DMS153 treated with DMSO at 0.1 percent for 48 hours (cell line): ENCODE data around the gene MDM1.

Source experiments
- DNase-seq: peaks from one replicate; lab custom pipeline; 2025; ENCODE audit not compliant: unreplicated experiment; lab: John Stamatoyannopoulos, UW

MDM1 gene

DNA sequence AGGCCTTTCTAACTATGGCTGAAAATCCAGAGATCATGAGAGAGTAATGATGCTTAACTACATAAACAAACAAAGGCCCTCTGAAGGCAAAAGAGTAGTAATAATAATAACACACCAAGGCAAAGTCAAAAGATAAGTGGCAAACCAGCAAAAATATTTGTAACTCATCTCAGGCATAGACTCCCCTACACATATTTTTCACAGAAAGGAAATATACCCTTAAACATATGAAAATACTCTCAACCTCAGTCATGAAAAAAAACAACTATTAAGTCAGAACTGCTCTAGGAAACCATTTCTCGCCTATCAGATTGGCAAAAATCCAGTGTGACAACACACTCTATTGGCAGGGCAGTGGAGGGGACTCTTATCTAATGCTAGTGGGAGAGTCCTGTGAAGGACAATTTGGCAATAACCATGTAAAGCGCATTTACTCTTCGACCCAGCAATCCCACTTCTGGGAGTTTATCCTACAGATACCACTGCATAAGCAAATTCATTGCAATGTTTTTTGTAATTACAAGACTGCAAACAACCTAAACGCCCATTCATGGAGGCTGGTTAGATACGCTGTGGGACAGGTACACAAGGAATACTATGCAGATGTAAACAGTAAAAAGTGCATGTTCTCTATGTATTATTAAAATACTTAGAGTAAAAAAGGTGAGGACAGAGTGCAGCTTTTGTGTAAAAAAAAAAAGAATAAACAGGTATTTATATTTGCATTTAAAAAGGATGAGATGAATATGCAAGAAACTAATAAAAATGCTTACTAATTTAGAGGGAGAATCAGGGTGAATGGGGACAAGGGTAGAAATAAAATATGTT is 52.7 kb downstream of the MDM1 start:
- no peak for DNase-seq

DNA sequence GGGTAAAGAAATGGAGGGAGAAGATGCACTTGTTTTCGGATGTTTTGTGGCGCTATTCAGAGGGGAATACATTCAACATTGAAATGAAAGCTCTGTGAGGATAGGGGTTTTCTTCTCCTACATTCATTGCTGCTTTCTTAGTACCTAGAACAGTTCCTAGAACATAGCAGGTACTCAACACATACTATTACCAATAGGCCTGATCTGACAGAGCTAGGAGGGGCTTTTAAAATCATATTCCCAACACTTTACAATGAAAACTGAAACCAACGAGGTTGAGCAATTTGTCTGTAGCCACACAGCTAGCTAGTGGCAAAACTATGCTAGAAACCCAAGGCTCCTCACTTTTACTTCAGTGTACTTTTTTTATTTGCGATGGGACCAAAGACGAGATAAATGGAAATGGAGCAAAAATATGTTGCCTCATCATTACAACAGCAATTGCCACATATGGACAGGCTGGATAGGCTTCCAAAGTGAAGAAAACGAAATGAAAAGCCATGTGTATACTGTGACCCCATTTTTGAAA is 55.7 kb downstream of the MDM1 start:
- no peak for DNase-seq

DNA sequence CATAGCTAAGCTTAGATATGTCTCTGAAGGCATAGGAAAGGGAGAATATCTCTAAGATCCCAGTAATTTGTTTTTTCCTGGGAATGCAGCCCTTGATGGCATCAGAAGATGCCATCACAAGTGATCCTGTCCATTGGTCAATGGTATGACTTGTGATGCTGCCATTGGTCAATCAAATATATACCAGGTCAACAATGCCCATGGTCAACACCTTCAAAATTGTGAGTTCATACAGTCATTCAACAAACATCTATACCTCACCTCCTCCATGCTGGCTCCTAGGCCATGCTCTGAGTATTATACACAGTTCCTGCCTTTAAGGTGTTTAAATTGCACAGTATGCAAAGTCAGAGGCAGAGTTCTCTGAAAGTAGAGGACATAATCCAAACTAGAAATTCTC is 59.4 kb downstream of the MDM1 start:
- no peak for DNase-seq

DNA sequence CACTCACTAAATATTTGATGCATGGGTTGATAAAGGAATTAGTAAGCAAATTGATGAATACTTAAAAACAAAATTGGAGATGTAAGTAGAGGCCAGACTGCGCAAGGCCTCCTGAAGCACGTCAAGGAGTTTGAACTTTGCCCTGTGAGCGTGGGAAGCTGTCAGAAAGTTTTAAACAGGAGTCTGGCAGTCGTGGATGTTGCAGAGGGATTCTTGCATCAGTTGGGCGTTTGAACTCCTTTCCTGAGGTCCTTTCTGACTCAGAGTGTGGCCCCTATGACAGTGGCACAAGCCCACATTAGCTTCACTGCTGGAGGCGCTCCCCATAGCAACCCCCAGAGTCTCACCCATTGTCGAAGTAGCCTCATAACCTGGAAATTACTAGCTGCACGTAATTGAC is 60.8 kb downstream of the MDM1 start:
- no peak for DNase-seq

DNA sequence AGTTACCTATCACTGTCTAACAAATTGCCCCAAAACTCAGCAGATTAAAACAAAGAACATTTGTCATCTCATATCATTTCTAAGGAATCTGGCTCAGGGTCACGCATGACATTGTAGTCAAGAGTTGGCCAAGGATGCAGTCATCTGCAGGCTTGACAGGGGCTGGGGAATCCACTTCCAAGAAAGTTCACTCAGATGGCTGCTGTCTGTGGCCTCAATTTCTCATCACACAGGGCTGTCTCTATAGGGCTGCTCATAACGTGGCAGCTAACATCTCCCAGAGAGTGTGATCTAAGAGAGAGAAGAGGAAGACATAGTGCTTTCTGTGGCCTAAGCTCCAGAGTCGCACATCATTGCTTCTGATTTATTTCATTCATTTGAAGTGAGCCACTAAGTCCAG is 61.8 kb downstream of the MDM1 start:
- DNase-seq, result no peak

DNA sequence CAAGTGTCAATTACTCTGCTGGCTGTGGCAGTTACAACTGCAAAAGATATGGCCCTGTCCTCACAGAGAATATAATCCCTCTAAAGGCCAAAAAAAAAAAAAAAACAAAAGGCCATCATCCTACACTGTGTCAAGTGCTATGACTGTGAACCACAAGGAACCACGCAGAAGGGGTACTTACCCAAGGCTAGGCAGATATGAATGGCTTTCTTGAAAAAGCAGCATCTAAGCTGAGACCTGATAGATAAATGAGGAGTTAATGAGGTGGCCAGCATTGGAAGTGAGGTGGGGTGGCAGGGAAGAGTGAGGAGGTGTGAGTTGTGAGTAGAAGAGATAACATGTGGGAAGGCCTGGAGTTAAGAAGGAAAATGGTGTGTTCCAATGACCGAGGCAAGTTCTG is 62.4 kb downstream of the MDM1 start:
- no peak for DNase-seq

DNA sequence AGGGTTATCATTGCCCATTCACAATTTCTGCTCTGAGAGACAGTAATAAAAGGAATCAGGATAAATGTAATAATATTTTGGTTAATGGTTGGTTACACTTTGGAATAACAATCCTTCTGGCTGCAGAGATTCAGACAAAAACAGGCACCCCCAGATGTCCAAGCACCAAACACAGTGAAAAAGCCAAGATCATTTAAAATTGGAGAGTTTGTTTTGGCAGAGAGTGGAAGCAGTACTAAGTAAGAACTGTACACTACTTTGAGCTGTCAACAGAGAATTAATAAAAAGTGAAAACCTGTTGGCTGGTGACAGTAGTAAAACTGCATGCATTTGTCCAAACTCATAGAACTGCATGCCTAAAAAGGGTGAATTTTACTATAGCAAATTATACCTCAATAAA is 63.2 kb downstream of the MDM1 start:
- DNase-seq, result no peak

DNA sequence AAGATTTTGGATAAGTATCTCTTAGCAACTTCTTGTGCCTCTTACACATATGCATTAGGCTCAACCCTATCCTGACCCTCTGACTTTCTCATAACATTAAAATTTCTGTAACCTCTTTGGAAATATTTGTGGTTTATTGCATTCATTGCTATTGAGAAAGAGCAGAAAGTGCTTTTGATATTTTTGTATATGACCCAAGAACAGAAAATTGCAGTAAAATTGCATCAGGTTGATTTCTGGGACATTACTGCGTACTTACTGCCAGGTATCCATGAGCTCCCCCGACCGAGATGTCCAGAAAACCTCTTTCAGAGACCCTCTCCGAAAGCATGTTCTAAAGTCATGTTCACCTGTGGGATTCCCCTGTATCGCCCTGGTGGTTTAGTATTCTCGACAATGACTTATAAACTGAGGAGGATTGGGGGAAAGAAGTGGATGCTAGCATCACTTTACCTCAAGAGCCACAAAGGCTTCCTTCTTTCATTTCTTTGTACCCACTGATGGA is 64.2 kb downstream of the MDM1 start:
- DNase-seq, result no peak

DNA sequence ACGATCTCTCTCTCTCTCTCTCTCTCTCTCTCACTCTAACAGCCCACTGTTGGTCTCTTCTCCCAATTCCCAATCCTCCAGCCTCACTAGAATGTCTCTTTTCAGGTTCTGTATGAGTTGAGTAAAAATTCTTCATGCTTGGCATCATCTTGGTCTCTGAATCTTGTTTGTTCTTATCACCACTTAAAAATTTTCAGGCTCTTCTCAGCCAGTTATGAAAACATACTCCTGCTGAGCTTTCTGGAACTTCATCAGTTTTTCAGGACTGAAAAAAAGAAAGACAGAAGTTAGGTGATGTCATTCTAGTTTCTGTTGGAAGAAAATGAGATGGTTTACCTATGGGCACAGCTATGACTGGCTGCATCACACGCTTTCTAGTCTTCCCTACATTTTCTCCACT is 67.3 kb downstream of the MDM1 start:
- no peak for DNase-seq

DNA sequence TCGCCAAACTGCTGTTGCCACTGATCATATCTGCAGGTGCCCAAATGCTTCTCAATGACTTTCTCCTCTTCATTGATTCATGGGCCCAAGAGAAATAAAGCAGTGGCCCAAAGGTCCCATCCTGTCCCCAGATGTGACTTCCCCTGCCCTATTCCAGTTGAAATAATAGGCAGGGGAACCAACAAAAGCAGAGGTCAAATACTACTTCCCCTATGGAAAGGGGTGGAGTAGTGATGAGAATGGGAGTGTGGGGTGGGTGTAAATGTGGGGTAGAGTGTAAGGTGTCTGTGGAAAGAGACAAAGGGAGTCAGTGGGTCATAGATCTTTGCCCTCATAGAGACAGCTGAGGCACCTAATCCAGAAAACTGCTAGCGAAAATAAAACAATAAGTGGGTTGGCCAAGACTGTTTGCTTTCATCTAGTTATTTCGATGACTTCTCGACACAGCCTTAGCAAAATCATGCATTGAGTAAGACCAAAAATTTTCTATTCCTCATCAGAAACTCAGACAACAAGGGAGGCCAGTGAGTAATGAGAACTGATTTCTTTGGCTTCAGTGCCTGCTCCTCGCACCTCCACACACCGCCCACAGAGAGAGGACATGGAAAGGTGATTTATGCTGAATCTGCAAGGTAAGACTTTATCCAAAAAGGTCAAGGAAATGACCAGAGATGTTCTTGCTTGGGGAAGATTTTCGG is 67.9 kb downstream of the MDM1 start:
- DNase-seq, result no peak

DNA sequence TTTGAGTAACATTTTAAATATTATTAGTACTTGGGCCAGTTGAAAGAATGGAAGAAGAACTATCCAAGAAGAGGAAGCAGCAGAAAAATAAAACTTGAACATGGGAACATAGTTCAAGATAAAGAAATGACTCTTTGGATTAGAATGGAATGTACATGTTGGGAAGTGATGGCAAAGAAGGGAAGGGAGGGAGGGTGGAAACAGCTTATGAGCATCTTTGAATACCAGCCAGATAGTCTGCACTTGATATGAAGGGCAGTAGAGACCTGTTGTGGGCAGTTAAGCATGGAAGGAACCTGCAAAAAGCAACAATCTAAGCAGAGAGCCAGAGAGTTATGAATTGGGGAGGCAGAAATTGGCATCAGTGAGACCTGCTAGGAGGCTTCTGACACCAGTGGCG is 68.8 kb downstream of the MDM1 start:
- DNase-seq, result no peak

DNA sequence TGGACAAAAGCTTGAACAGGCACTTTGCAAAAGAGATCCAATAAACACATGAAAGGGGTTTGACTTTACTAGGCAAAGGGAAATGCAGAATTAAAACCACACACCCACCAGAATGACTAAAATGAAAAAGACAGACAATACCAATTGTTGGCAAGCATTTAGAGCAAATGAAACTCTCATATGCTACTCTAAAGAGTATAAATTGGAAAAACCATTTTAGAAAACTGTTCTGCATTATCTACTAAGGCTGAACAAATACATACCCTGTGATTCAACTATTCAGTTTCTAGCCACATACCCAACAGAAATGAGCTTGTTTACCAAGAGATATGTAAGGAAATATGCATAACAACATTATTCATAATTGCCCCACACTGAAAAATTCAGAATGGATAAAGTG is 70.3 kb downstream of the MDM1 start:
- no peak for DNase-seq

DNA sequence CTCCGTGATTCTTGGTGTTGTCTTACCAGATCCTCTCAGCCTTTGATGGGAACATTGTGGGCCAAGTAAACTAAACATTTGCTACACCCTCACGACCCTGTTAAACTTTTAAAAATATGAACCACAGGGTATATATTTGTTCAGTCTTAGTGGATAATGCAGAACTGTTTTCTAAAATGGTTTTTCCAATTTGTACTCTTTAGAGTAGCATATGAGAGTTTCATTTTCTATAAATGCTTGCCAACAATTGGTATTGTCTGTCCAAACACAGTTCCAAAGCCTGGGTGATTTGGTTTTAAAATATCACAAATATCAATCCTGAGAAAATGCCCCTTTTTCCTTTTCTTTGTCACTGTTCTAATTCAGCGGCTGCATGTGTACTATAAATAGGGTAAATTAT is 72.0 kb downstream of the MDM1 start:
- DNase-seq, result no peak

DNA sequence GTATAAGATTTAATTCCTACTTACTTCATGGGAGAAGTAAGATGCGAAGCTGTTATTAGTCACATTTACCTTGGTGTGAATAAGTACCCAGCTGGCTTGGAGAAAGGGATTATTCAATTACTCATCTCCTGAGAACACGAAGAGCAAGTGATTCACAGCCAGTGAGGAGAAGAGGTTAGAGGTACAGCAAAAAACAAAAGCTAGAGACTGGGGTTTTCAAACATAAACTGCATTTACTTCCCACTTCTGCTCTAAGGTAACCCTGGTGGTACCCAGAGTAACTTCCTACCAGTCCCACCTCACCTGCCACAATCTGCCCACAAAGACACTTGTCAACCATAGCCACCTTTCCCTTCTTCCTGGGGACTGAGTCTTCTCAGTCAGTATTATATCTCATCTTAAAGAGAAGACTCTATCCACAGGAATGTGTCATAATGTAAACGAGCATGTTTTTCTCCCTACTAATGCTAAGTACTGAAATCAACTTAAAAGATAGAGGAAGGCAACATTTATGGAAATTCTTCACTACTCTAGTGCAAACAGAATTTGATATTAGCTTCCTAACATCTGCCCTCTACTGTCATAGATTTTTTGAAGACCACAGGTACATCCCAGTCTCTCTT is 72.7 kb downstream of the MDM1 start:
- no peak for DNase-seq

DNA sequence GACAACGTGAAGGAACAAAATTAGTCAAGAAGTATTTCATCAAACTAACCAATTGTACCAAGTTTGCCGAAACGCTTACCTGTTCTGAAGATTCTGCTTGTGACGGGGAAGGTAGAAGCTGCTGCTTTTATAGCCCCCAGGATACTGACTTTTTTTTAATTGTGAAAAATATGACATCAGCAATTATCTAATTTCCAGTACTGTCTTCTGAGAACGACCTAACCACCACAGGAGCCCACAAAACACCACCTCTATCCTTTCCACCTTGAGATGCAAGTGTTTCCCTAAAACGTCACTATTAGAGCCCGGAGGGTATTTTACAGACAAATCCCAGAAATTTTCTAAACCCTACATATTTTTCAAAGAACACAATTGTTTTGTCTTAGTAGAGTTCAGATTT is 78.7 kb downstream of the MDM1 start, which contains the start of gene IL22:
TSS of gene IL22 (minus strand) at position 101 of the 400 bp plus-strand sequence. CDS start 156 bp downstream, outside the sequence.
- DNase-seq, result no peak

DNA sequence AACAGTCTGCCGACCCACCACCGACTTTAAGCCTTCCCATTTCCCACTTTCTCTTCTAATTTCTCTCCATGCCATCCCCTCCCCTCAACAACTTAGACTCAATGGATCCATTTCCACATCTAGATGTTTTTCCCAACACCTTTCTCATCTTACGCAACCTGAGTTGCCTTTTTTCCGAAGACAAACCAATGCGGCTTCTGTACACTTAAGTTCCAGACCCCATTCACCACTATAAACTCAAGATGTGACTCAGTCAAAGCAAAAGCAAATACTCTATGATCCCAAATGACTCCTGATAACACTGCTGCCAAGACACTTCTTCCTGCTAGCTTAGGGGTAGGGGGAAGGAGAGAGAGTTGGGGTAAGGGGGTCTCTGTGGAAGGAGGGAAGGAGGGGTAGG is 80.1 kb downstream of the MDM1 start:
- no peak for DNase-seq

DNA sequence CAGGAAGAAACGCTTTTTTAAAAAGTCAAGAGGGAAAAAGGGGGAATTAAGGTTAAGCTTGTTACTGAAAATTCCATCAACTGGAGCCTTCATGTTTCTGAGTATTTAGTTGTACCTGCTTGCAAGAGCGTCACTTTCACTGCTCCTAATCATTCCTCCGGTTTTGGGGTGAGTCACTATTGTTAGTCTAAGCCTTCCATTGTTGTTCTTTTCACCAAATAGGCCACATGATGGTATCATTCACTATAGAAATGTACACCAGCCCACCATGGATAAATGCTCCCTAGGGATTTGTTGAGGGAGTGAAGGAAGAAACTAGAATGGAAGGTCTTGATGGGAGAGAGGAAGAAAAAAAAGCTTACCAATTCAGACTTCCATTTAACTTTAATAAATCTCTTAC is 81.7 kb downstream of the MDM1 start:
- no peak for DNase-seq

DNA sequence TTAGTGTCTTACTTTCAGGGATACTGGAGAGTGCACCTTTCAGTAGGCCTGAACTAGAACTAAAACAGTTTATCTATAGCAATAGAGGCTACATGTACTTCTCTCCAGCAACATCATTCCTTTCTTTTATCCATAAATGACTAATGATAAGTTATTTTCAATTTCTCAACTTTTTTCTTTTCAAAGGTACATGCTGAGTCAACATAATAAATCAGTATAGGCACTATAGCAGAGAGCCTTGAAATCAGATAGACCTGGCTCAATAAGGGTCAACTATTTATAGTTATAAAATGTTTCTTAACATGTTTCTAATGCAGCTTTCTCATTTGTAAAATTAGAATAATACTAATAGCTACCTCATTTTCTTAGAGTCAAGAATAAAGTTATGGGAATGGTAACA is 84.4 kb downstream of the MDM1 start:
- no peak for DNase-seq

DNA sequence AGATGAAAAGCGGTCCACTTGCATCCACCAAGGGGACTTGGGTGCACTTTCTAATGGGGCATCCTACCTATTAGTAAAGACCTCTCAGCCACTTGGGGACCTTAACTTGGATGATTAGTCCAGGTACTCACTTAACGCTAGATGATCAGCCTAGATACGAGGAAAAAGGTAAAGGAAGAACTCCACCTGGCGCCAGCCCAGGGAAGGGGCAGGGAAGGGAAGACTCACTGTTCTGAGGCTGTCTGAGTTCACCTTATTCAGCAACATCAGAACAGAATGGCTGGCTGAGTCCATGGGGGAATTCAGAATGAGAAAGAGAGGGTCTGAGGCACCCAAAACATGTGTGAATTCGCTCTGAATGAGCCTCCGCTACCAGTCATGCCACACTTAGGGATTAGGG is 85.8 kb downstream of the MDM1 start:
- no peak for DNase-seq

DNA sequence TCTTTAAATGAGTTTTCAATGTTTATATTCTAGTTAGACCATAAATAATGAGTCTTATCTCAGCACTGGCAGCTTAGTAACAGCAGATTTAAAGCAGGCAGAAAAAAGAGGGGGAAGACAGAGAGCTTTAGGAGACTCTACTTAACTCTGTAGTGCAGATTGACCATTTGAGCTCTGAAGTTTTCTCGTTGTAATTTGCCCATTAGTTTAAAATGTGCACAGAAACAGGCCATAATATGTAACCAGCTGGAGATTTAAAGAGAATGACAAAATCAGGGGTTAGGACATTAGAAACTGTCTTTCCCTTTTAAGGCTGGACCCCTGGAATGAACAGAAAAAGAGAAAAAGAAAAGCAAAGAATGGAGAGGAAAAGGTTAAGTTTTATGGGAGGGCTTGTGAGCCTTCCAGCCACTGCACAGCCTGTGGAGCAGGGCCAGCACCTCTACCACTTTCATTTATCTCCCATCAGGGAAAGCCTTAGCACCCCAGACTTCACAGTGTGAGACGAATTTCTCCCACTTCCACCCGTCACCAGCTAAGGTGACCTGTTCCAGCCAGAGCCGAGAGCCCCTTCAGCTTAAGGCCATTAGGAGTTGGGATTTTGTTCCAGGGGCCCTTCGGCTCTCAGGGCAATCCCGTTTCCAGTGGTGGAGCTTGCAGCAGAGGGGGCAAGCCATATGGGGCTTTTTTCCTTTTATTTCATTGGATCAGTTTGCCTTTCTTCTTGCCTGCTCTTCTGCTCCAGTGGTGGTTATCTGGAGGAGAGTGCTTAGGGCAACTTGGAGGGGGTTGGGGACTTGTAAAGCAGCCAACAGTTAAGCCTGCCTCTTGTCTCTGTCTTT is 86.8 kb downstream of the MDM1 start:
- DNase-seq, result no peak
